Tibial nerve (tissue), 4 donors: ENCODE measurements around the gene SPTA1.

Experiments used
- CTCF ChIP-seq, 5 experiments: fragments of 200-600 bp in 3 of 5; fragments of 450-650 bp in 2 of 5; sonication (generic) in 3 of 5; IDR thresholded peaks; one replicate each; pipeline ENCODE4 v1.5.1; 2016 to 2019; ENCODE audit warnings: antibody characterized with exemption in 5 of 5, mild to moderate bottlenecking in 3 of 5, moderate library complexity in 2 of 5
- EP300 ChIP-seq, 2 donors: sonication (generic); formaldehyde crosslinking; IDR thresholded peaks; one replicate each; pipeline ENCODE4 v1.6.1; 2017; ENCODE audit warnings: antibody characterized with exemption in 2 of 2, mild to moderate bottlenecking in 1 of 2
- POLR2A ChIP-seq, 2 donors: fragments of 450-650 bp; IDR thresholded peaks; one replicate each; pipeline ENCODE4 v1.6.1; 2017; ENCODE audit warnings: antibody characterized with exemption in 2 of 2, mild to moderate bottlenecking in 2 of 2, moderate library complexity in 2 of 2

- no peak for TF ChIP-seq CTCF (IDR thresholded peaks at IDR 0.05)
- TF ChIP-seq POLR2A (IDR thresholded peaks at IDR 0.05), result no peak
- TF ChIP-seq EP300 (IDR thresholded peaks at IDR 0.05), result no peak
Observed at GRCh38 chr1:158572226-158572625, 114.3 kb downstream of the SPTA1 start.
